D341Med (cell line): ENCODE results near the gene CD81.

Experiments used
- DNase-seq: peaks from one replicate; pipeline ENCODE4 v3.0.0; 2012; ENCODE audit warnings: low spot score

Gene CD81

GRCh38 chr11:2406451-2406850 lies 29.3 kb downstream of the CD81 start:
- no peak for DNase-seq

GRCh38 chr11:2406878-2407410 lies 29.8 kb downstream of the CD81 start:
- DNase-seq: no peak

- DNase-seq: no peak
These were observed 31.6 kb downstream of the CD81 start for GRCh38 chr11:2408671-2409070.

- DNase-seq: no peak
These were observed 32.0 kb downstream of the CD81 start for GRCh38 chr11:2409126-2409525.

- no peak for DNase-seq
These were observed 32.7 kb downstream of the CD81 start for GRCh38 chr11:2409611-2410468.

GRCh38 chr11:2410616-2411015 lies 33.5 kb downstream of the CD81 start:
- no peak for DNase-seq

GRCh38 chr11:2411446-2412305 lies 34.6 kb downstream of the CD81 start:
- DNase-seq: no peak

- DNase-seq: no peak
These were observed 35.2 kb downstream of the CD81 start for GRCh38 chr11:2412323-2412722.

GRCh38 chr11:2413742-2414579 lies 36.9 kb downstream of the CD81 start:
- DNase-seq: no peak

GRCh38 chr11:2414616-2415015 lies 37.5 kb downstream of the CD81 start:
- no peak for DNase-seq

GRCh38 chr11:2415171-2415570 lies 38.1 kb downstream of the CD81 start:
- no peak for DNase-seq

GRCh38 chr11:2415601-2416380 lies 38.7 kb downstream of the CD81 start:
- no peak for DNase-seq

GRCh38 chr11:2416765-2417164 lies 39.7 kb downstream of the CD81 start:
- DNase-seq: no peak

- no peak for DNase-seq
These were observed 41.0 kb downstream of the CD81 start for GRCh38 chr11:2417856-2418692.

- DNase-seq: no peak
These were observed 41.7 kb downstream of the CD81 start for GRCh38 chr11:2418693-2419360.

GRCh38 chr11:2419638-2420501 lies 42.8 kb downstream of the CD81 start:
- peak; percentile 80 for DNase-seq

GRCh38 chr11:2420502-2421225 lies 43.6 kb downstream of the CD81 start:
- DNase-seq: peak; percentile 93
